GM19043 (cell line): Measurements from ENCODE around the gene ZNF646.
A peak's percentile ranks its signal among the peaks of the same experiment; 100 is the strongest.

Experiments
- ATAC-seq: cut with Tn5 transposase; IDR thresholded peaks from one replicate; pipeline ENCODE4 v1.9.1; 2021; ENCODE audit warnings: low read depth; ENCODE audit not compliant: unreplicated experiment

The ZNF646 gene

GRCh38 chr16:31063495-31063842 is 10.8 kb upstream of the ZNF646 start:
- no peak for ATAC-seq

- ATAC-seq = no peak
Measured at GRCh38 chr16:31063843-31064611, 10.2 kb upstream of the ZNF646 start.

- no peak for ATAC-seq
Measured at GRCh38 chr16:31064882-31065461, 9.2 kb upstream of the ZNF646 start.

- no peak for ATAC-seq
Measured at GRCh38 chr16:31067342-31067741, 6.9 kb upstream of the ZNF646 start.

- ATAC-seq = no peak
Measured at GRCh38 chr16:31071861-31072260, 2.4 kb upstream of the ZNF646 start.

- no peak for ATAC-seq
Measured at GRCh38 chr16:31072540-31073141, 1.6 kb upstream of the ZNF646 start.

- ATAC-seq = peak; percentile 42
Measured at GRCh38 chr16:31073142-31073969, 866 bp upstream of the ZNF646 start.

GRCh38 chr16:31074814-31075183 is 577 bp downstream of the ZNF646 start:
- no peak for ATAC-seq

- ATAC-seq = no peak
Measured at GRCh38 chr16:31076319-31076718, 2.1 kb downstream of the ZNF646 start.

GRCh38 chr16:31077024-31077423 is 2.8 kb downstream of the ZNF646 start:
- ATAC-seq = no peak

GRCh38 chr16:31077592-31078396 is 3.6 kb downstream of the ZNF646 start:
- ATAC-seq = no peak

- no peak for ATAC-seq
Measured at GRCh38 chr16:31078597-31079341, 4.5 kb downstream of the ZNF646 start.

- ATAC-seq = no peak
Measured at GRCh38 chr16:31079342-31079944, 5.2 kb downstream of the ZNF646 start.

GRCh38 chr16:31080035-31080629 is 5.9 kb downstream of the ZNF646 start:
- no peak for ATAC-seq

GRCh38 chr16:31080756-31081419 is 6.7 kb downstream of the ZNF646 start:
- no peak for ATAC-seq

GRCh38 chr16:31081428-31082351 is 7.5 kb downstream of the ZNF646 start:
- no peak for ATAC-seq

- no peak for ATAC-seq
Measured at GRCh38 chr16:31082368-31083045, 8.3 kb downstream of the ZNF646 start.
